Measurements from ENCODE around the gene ENTPD5. TPM values are rescaled to one million over a fixed set of nuclear protein-coding genes. Genes with fewer than 3 reads are reported as not detected.

ENTPD5 gene
- polyA plus RNA-seq, 1 of the 3 experiments (the other 2 are of a cell fraction): 5.5 TPM

DNA sequence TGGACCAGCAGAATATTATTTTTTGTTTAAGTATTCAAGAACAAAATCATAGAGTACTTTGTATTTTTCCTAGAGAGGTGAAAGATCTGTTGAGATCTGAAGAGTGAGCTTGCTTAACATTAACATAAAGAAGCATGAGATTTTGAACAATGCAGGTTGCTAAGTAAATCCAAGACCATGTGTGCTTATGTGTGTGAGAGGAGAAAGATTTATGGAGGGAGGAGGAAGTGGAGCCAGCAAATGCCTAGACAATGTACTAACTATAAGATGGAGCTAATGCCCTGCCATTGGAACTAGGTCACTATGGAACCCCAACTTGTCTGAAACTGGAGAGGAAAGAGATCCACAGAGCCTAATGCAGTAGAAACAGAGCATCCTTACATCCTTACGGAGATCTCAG lies 82.5 kb downstream of the ENTPD5 start:
- H3K27ac ChIP-seq (ENCODE audit: low read depth in 2 of 2, low read length in 1 of 2): no peak overlapping the region
- no peak overlapping the region for H3K4me2 ChIP-seq
- H4K20me1 ChIP-seq (ENCODE audit: insufficient read depth): no peaks in the 10 kb centered on the region
- no peak overlapping the region for H3K4me3 ChIP-seq (ENCODE audit: low read depth in 2 of 2, low read length in 1 of 2)
- DNase-seq: no peak
- no peak for TF ChIP-seq YY1 (IDR thresholded peaks at IDR 0.05; ENCODE audit: low read depth)
- TF ChIP-seq RCOR1 (IDR thresholded peaks at IDR 0.05; ENCODE audit: low read length): no peak
- TF ChIP-seq FOXM1 (IDR thresholded peaks at IDR 0.05; ENCODE audit: low read depth): no peak
- TF ChIP-seq FOSL2 (IDR thresholded peaks at IDR 0.05; ENCODE audit: borderline replicate concordance, low read depth): no peak
- no peak for TF ChIP-seq FOXJ3 (CRISPR knock-in tag; IDR thresholded peaks at IDR 0.05)
- no peak for TF ChIP-seq TCF12 (IDR thresholded peaks at IDR 0.05)
- TF ChIP-seq NRF1 (IDR thresholded peaks at IDR 0.05; ENCODE audit: low read depth, low read length): no peak
- TF ChIP-seq CHD2 (IDR thresholded peaks at IDR 0.05; ENCODE audit: low read length, partially characterized antibody): no peak
- TF ChIP-seq, protein P1, sequence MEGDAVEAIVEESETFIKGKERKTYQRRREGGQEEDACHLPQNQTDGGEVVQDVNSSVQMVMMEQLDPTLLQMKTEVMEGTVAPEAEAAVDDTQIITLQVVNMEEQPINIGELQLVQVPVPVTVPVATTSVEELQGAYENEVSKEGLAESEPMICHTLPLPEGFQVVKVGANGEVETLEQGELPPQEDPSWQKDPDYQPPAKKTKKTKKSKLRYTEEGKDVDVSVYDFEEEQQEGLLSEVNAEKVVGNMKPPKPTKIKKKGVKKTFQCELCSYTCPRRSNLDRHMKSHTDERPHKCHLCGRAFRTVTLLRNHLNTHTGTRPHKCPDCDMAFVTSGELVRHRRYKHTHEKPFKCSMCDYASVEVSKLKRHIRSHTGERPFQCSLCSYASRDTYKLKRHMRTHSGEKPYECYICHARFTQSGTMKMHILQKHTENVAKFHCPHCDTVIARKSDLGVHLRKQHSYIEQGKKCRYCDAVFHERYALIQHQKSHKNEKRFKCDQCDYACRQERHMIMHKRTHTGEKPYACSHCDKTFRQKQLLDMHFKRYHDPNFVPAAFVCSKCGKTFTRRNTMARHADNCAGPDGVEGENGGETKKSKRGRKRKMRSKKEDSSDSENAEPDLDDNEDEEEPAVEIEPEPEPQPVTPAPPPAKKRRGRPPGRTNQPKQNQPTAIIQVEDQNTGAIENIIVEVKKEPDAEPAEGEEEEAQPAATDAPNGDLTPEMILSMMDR (IDR thresholded peaks at IDR 0.05): no peak
- no peak for TF ChIP-seq EZH2phosphoT487 (IDR thresholded peaks at IDR 0.05; ENCODE audit: borderline replicate concordance, low read depth)
- no peak for TF ChIP-seq NFIC (IDR thresholded peaks at IDR 0.05; ENCODE audit: borderline replicate concordance)
- TF ChIP-seq RXRA (IDR thresholded peaks at IDR 0.05; ENCODE audit: borderline replicate concordance, low read depth): no peak
- TF ChIP-seq, protein P2, sequence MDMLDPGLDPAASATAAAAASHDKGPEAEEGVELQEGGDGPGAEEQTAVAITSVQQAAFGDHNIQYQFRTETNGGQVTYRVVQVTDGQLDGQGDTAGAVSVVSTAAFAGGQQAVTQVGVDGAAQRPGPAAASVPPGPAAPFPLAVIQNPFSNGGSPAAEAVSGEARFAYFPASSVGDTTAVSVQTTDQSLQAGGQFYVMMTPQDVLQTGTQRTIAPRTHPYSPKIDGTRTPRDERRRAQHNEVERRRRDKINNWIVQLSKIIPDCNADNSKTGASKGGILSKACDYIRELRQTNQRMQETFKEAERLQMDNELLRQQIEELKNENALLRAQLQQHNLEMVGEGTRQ (IDR thresholded peaks at IDR 0.05; ENCODE audit: borderline replicate concordance, low read depth, low read length): no peak
- TF ChIP-seq GABPA (IDR thresholded peaks at IDR 0.05; ENCODE audit: low read depth): no peak
- TF ChIP-seq, protein P3, sequence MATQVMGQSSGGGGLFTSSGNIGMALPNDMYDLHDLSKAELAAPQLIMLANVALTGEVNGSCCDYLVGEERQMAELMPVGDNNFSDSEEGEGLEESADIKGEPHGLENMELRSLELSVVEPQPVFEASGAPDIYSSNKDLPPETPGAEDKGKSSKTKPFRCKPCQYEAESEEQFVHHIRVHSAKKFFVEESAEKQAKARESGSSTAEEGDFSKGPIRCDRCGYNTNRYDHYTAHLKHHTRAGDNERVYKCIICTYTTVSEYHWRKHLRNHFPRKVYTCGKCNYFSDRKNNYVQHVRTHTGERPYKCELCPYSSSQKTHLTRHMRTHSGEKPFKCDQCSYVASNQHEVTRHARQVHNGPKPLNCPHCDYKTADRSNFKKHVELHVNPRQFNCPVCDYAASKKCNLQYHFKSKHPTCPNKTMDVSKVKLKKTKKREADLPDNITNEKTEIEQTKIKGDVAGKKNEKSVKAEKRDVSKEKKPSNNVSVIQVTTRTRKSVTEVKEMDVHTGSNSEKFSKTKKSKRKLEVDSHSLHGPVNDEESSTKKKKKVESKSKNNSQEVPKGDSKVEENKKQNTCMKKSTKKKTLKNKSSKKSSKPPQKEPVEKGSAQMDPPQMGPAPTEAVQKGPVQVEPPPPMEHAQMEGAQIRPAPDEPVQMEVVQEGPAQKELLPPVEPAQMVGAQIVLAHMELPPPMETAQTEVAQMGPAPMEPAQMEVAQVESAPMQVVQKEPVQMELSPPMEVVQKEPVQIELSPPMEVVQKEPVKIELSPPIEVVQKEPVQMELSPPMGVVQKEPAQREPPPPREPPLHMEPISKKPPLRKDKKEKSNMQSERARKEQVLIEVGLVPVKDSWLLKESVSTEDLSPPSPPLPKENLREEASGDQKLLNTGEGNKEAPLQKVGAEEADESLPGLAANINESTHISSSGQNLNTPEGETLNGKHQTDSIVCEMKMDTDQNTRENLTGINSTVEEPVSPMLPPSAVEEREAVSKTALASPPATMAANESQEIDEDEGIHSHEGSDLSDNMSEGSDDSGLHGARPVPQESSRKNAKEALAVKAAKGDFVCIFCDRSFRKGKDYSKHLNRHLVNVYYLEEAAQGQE (IDR thresholded peaks at IDR 0.05; ENCODE audit: low read depth, low read length): no peak
- TF ChIP-seq POLR2AphosphoS5 (IDR thresholded peaks at IDR 0.05; ENCODE audit: low read depth, low read length): no peak
- TF ChIP-seq SIN3A (IDR thresholded peaks at IDR 0.05; ENCODE audit: borderline replicate concordance, low read depth, low read length): no peak
- no peak for TF ChIP-seq EP300 (IDR thresholded peaks at IDR 0.05; ENCODE audit: borderline replicate concordance in 1 of 2, low read depth in 1 of 2, low read length in 1 of 2)
- TF ChIP-seq TAF1 (IDR thresholded peaks at IDR 0.05; ENCODE audit: borderline replicate concordance, low read depth, low read length): no peak
- H3F3A ChIP-seq (replicated peaks; ENCODE audit: insufficient read depth): peaks cover 11% of the 10 kb centered on the region
- ChIA-PET POLR2A (no interaction called here), CTCF (interaction anchor here (0.6 to 2.1 kb wide), 5 partner anchors 11 to 103 kb away, joined by 3 to 7 read pairs (median 6); partner anchors contain the start of genes COQ6 and FAM161B)
- no peaks in the 10 kb centered on the region; a peak in 1 of 4 replicates for H3K4me1 ChIP-seq (ENCODE audit: control insufficient read depth in 1 of 2, insufficient read depth in 2 of 2, low read depth in 1 of 2, low read length in 1 of 2)
- H3K79me2 ChIP-seq (ENCODE audit: insufficient read depth): no peaks in the 10 kb centered on the region
- no peaks in the 10 kb centered on the region for H3K9me3 ChIP-seq
- no peaks in the 10 kb centered on the region for H3K9me2 ChIP-seq
- 100% methylated on average over 1 of the region's 1 CpG for WGBS (ENCODE audit: low lambda C conversion rate)
- no peaks in the 10 kb centered on the region for H3K27me3 ChIP-seq (ENCODE audit: insufficient read depth)
- no peak overlapping the region for H3K9ac ChIP-seq
- no peak overlapping the region for H2AFZ ChIP-seq (ENCODE audit: low read depth)
- peaks cover 31 to 50% of the 10 kb centered on the region in 2 experiments for H3K36me3 ChIP-seq (replicated peaks in 1 of 2; ENCODE audit: control insufficient read depth in 1 of 2, insufficient read depth in 2 of 2, low read length in 1 of 2)
